Esophagus squamous epithelium (tissue), 4 donors: Measurements from ENCODE around the gene CNNM1.

ENCODE experiments used
- CTCF ChIP-seq, 6 experiments: fragments of 450-650 bp in 4 of 6; fragments of 200-600 bp in 2 of 6; sonication (generic) in 2 of 6; IDR thresholded peaks; one replicate each; pipeline ENCODE4 v1.5.1; 2016 to 2019; ENCODE audit warnings: antibody characterized with exemption in 6 of 6, mild to moderate bottlenecking in 4 of 6, moderate library complexity in 4 of 6
- POLR2A ChIP-seq, 4 donors: fragments of 450-650 bp; IDR thresholded peaks; one replicate each; pipeline ENCODE4 v1.6.1; 2017; ENCODE audit warnings: antibody characterized with exemption in 4 of 4, mild to moderate bottlenecking in 4 of 4, moderate library complexity in 3 of 4

- TF ChIP-seq POLR2A (IDR thresholded peaks at IDR 0.05) (no peak), CTCF (IDR thresholded peaks at IDR 0.05) (no peak)
Measured at GRCh38 chr10:99421233-99421739, 92.1 kb downstream of the CNNM1 start.
